ACC112 (cell line): ENCODE measurements around the gene LIMCH1.

ENCODE experiments used
- H2AFZ ChIP-seq: fragments of 200-600 bp; sonication (generic); one replicate; pipeline ENCODE4 v1.6.0; 2017; ENCODE audit warnings: antibody characterized with exemption, low read length; ENCODE audit not compliant: unreplicated experiment
- H3K27ac ChIP-seq: fragments of 200-600 bp; sonication (generic); 2 replicates; pipeline ENCODE4 v1.5.1; 2014; ENCODE audit warnings: low read depth, mild to moderate bottlenecking, antibody characterized with exemption, low read length, moderate library complexity
- H3K27me3 ChIP-seq: fragments of 200-600 bp; sonication (generic); 2 replicates; pipeline ENCODE4 v1.6.1; 2014; ENCODE audit warnings: mild to moderate bottlenecking, antibody characterized with exemption, low read length, moderate library complexity, mixed read lengths; ENCODE audit not compliant: insufficient read depth
- H3K36me3 ChIP-seq: fragments of 200-600 bp; sonication (generic); 2 replicates; pipeline ENCODE4 v1.6.1; 2016; ENCODE audit warnings: mild to moderate bottlenecking, antibody characterized with exemption, low read length, moderate library complexity, mixed read lengths; ENCODE audit not compliant: insufficient read depth
- H3K4me1 ChIP-seq: fragments of 200-600 bp; sonication (generic); one replicate; pipeline ENCODE4 v1.6.1; 2016; ENCODE audit warnings: low read length, mixed read lengths; ENCODE audit not compliant: insufficient read depth, unreplicated experiment, control insufficient read depth
- H3K4me3 ChIP-seq: fragments of 200-600 bp; sonication (generic); 2 replicates; pipeline ENCODE4 v1.5.1; 2014; ENCODE audit warnings: mild to moderate bottlenecking, low read depth, low read length
- H3K79me2 ChIP-seq: fragments of 200-600 bp; sonication (generic); one replicate; pipeline ENCODE4 v1.6.0; 2016; ENCODE audit warnings: low read length; ENCODE audit not compliant: control insufficient read depth, unreplicated experiment, insufficient read depth

The LIMCH1 gene

GRCh38 chr4:41602886-41603498 is 65.0 kb downstream of the LIMCH1 start:
- H3K36me3 ChIP-seq, result no peaks in the 10 kb centered on the region
- H3K4me1 ChIP-seq, result no peaks in the 10 kb centered on the region
- no peak overlapping the region for H3K4me3 ChIP-seq
- H3K27ac ChIP-seq, result no peak overlapping the region
- H2AFZ ChIP-seq, result no peak overlapping the region
- H3K79me2 ChIP-seq, result no peaks in the 10 kb centered on the region
- H3K27me3 ChIP-seq, result peaks cover 12% of the 10 kb centered on the region; the same call in 1 of the 2 replicates

DNA sequence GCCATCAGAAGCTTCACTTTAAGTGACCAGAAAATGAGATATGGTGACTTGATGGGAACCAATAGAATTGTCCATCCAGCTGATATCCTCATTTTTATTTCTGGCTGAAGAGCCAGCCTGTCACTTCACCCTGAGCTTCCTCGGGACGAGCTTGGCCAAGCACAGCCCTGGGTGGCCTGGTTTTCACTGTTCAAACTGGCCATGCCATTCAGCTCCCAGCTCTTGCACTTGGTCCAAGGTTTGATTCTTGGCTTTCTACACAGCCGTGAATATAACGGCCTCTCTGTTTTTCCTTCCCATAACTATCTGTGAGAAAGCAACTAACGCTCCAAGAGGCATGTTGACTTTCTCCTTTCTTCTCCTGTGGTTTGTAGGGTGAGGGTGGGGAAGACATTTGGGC is 71.9 kb downstream of the LIMCH1 start:
- Histone ChIP-seq H3K27ac (no peak overlapping the region), H3K27me3 (peaks cover 20% of the 10 kb centered on the region), H3K36me3 (no peaks in the 10 kb centered on the region), H2AFZ (no peak overlapping the region), H3K4me3 (no peak overlapping the region), H3K79me2 (no peaks in the 10 kb centered on the region), H3K4me1 (no peaks in the 10 kb centered on the region)

DNA sequence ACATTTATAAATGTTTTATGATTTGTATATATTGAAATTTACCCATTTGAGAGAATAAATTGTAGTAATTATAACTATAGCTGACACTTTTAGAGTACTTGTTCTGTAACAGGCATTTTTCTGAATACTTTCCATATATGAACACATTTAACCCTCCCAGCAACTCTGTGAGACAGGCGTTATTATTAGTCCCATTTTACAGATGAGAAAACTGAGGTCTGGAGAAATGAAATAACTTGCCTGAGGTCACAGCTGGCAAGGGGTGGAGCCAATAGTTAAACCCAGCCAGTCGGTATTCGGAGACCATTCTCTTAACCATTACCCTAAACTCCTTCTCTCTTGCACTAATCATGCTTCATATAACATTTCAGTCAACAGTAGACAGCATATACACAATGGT is 72.5 kb downstream of the LIMCH1 start:
- Histone ChIP-seq H3K4me3 (no peak overlapping the region), H3K4me1 (no peaks in the 10 kb centered on the region), H3K36me3 (no peaks in the 10 kb centered on the region), H3K27me3 (peaks cover 20% of the 10 kb centered on the region), H3K79me2 (no peaks in the 10 kb centered on the region), H3K27ac (no peak overlapping the region), H2AFZ (no peak overlapping the region)

- H3K4me3 ChIP-seq, result no peak overlapping the region
- H3K27ac ChIP-seq, result no peak overlapping the region
- H2AFZ ChIP-seq, result no peak overlapping the region
- no peaks in the 10 kb centered on the region for H3K36me3 ChIP-seq
- H3K27me3 ChIP-seq, result peaks cover 20% of the 10 kb centered on the region
- H3K4me1 ChIP-seq, result no peaks in the 10 kb centered on the region
- no peaks in the 10 kb centered on the region for H3K79me2 ChIP-seq
Measured at GRCh38 chr4:41611124-41611838, 73.3 kb downstream of the LIMCH1 start.

GRCh38 chr4:41611881-41612871 is 74.2 kb downstream of the LIMCH1 start:
- Histone ChIP-seq H3K36me3 (no peaks in the 10 kb centered on the region), H3K4me3 (no peak overlapping the region), H3K27ac (no peak overlapping the region), H3K79me2 (no peaks in the 10 kb centered on the region), H2AFZ (no peak overlapping the region), H3K4me1 (no peaks in the 10 kb centered on the region), H3K27me3 (peaks cover 20% of the 10 kb centered on the region)

DNA sequence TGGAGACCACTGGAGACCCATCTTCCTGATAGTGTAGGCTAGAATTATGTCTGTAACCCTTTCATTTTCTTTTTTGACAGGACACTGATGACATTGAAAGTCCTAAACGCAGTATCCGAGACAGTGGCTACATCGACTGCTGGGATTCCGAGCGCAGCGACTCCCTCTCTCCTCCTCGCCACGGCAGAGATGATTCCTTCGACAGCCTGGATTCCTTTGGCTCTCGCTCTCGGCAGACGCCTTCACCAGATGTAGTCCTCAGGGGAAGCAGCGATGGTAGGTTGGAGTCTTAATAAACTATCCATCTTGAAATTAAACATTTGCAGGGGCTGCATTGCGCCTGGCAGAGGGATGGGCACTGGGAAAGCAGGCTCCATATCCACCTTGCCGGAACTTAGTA is 75.4 kb downstream of the LIMCH1 start:
- Histone ChIP-seq H3K4me3 (no peak overlapping the region), H3K79me2 (no peaks in the 10 kb centered on the region), H3K36me3 (no peaks in the 10 kb centered on the region), H3K27me3 (peaks cover 20% of the 10 kb centered on the region), H3K27ac (no peak overlapping the region), H2AFZ (no peak overlapping the region), H3K4me1 (no peaks in the 10 kb centered on the region)

DNA sequence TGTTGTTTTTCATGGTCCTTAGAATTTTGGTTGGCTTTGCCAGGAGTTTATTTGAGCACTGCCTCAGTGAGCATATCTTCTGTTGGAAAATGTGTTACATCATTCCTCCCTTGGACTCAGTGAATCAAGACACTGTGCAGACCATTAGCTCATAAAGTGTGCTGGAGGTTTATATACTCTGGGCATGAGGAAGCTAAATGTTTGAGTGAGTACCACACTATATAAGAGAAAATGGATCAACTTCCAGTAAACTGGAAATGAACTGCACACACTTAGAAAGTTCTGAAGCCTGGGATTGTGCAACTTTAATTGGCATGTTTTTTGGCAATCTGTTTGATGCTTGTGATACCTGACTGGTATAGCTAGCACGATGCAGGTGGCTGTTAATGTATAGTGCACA is 75.9 kb downstream of the LIMCH1 start:
- Histone ChIP-seq H3K27me3 (peaks cover 20% of the 10 kb centered on the region), H3K4me1 (no peaks in the 10 kb centered on the region), H3K36me3 (no peaks in the 10 kb centered on the region), H2AFZ (no peak overlapping the region), H3K79me2 (no peaks in the 10 kb centered on the region), H3K4me3 (no peak overlapping the region), H3K27ac (no peak overlapping the region)

- no peaks in the 10 kb centered on the region for H3K79me2 ChIP-seq
- no peak overlapping the region for H3K4me3 ChIP-seq
- H2AFZ ChIP-seq, result no peak overlapping the region
- H3K27ac ChIP-seq, result no peak overlapping the region
- no peaks in the 10 kb centered on the region for H3K36me3 ChIP-seq
- no peaks in the 10 kb centered on the region for H3K4me1 ChIP-seq
- peaks cover 25% of the 10 kb centered on the region for H3K27me3 ChIP-seq
Measured at GRCh38 chr4:41614519-41614918, 76.6 kb downstream of the LIMCH1 start.

DNA sequence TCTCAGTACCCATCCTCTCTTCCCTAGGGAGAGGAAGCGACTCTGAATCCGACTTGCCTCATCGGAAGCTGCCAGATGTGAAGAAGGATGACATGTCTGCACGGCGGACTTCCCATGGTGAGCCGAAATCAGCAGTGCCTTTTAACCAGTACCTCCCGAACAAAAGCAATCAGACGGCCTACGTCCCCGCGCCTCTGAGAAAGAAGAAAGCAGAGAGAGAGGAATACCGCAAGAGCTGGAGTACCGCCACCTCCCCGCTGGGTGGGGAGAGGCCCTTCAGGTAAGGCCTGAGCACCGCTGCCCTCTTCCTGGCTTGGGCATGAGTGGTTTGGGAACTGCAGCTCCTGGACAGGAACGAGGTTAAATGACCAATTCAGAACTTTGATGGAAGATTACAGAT is 81.2 kb downstream of the LIMCH1 start:
- Histone ChIP-seq H2AFZ (no peak overlapping the region), H3K27ac (no peak overlapping the region)

GRCh38 chr4:41620594-41621256 is 82.8 kb downstream of the LIMCH1 start:
- H3K4me1 ChIP-seq, result no peaks in the 10 kb centered on the region
- H3K79me2 ChIP-seq, result no peaks in the 10 kb centered on the region
- H3K27ac ChIP-seq, result no peak overlapping the region
- H3K36me3 ChIP-seq, result no peaks in the 10 kb centered on the region
- peaks cover 30% of the 10 kb centered on the region; the same call in 1 of the 2 replicates for H3K27me3 ChIP-seq
- no peak overlapping the region for H2AFZ ChIP-seq
- no peak overlapping the region for H3K4me3 ChIP-seq

More for the DNA sequence above, 81.2 kb downstream of the LIMCH1 start:
- Histone ChIP-seq H3K27me3 (peaks cover 26% of the 10 kb centered on the region), H3K4me1 (no peaks in the 10 kb centered on the region), H3K79me2 (no peaks in the 10 kb centered on the region), H3K36me3 (no peaks in the 10 kb centered on the region), H3K4me3 (no peak overlapping the region)
